Measurements from ENCODE around the gene UBALD1.
A peak's percentile ranks its signal among the peaks of the same experiment; 100 is the strongest.
"Not testable (repeated sequence)": the region's sequence is repeated elsewhere in the genome, so short reads cannot be mapped to it uniquely, and the experiment has no call there.

The UBALD1 gene

DNA sequence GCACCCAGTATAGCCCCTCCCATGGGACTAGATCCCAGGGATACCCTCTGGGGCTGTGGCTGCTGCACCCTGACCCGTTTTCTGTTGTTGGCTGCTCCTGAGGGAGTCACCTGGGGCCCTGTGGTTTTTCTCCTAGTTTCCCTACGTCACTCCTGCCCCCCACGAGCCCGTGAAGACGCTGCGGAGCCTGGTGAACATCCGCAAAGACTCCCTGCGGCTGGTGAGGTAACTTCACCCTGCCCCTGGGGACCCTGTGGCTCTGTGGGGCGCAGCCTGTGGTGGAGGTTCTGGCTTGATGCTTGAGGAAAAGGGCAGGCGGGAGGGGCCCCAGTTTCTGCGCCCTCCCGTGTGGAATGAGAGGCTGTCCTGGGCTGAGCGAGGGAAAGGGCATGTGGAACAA lies 37.1 kb upstream of the UBALD1 start:
- in situ Hi-C loops (cut with MboI; ENCODE audit: low pct_unique_long_range_greater_than_20kb, low sequenced_read_pairs, unreplicated experiment) = no loop called here
- TF ChIP-seq, protein P1, sequence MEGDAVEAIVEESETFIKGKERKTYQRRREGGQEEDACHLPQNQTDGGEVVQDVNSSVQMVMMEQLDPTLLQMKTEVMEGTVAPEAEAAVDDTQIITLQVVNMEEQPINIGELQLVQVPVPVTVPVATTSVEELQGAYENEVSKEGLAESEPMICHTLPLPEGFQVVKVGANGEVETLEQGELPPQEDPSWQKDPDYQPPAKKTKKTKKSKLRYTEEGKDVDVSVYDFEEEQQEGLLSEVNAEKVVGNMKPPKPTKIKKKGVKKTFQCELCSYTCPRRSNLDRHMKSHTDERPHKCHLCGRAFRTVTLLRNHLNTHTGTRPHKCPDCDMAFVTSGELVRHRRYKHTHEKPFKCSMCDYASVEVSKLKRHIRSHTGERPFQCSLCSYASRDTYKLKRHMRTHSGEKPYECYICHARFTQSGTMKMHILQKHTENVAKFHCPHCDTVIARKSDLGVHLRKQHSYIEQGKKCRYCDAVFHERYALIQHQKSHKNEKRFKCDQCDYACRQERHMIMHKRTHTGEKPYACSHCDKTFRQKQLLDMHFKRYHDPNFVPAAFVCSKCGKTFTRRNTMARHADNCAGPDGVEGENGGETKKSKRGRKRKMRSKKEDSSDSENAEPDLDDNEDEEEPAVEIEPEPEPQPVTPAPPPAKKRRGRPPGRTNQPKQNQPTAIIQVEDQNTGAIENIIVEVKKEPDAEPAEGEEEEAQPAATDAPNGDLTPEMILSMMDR (IDR thresholded peaks at IDR 0.05; ENCODE audit: extremely low read depth, insufficient read depth, missing control alignments) = no peak
- no peak for DNase-seq (ENCODE audit: low spot score)

DNA sequence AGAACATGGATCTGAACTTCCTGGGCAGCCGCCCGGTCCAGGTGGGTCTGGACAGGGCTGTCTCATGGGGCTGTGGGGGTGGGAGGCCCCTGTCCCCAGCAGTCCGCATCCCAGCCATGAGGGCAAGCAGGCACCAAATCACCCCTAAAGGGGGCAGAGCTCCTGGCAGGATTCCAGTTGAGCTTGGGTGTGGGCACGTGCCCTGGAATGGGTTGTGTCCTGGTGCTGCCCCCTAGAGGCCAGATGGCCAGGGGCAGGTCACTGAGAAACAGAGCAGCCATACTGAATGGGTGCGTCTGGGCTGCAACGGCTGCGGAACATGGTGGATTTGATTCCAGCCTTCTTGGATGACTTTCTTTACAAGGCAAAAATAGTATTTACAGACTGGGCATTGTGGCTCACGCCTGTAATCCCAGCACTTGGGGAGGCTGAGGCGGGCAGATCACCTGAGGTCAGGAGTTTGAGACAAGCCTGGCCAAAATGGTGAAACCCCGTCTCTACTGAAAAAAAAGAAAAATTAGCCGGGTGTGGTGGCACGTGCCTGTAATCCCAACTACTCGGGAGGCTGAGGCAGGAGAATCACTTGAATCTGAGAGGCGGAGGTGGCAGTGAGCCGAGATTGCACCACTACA lies 35.9 kb upstream of the UBALD1 start:
- peak; percentile 83 for DNase-seq (ENCODE audit: low spot score)
- in situ Hi-C loops (cut with MboI; ENCODE audit: low pct_unique_long_range_greater_than_20kb, low sequenced_read_pairs, unreplicated experiment) = not testable (repeated sequence)
- TF ChIP-seq, protein P1 (IDR thresholded peaks at IDR 0.05; ENCODE audit: extremely low read depth, insufficient read depth, missing control alignments) = peak; percentile 85

DNA sequence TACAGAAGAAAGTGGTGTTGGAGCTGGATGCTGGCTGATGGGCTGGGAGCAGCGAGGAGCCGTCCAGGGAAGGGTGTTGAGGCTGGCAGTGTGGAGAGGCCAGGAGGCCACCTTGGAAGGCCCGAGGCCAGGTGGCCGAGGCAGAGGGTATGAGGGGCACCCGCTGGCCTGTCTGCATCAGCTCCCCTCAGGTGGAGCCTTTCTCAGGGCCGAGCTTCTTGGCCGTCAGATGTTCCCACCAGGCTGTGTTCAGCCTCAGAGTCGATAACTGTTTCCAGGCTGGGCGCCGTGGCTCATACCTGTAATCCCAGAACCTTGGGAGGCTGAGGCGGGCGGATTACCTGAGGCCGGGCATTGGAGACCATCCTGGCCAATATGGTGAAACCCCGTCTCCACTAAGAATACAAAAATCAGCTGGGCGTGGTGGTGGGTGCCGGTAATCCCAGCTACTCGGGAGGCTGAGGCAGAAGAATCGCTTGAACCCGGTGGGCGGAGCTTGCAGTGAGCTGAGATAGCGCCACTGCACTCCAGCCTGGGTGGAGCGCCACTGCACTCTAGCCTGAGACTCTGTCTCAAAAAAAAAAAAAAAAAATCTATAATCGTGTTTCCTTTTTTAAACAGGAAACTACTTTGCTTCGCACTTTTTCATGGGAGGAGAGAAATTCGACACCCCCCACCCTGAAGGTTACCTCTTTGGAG lies 35.2 kb upstream of the UBALD1 start:
- in situ Hi-C loops (cut with MboI; ENCODE audit: low pct_unique_long_range_greater_than_20kb, low sequenced_read_pairs, unreplicated experiment) = no loop called here
- TF ChIP-seq, protein P1 (IDR thresholded peaks at IDR 0.05; ENCODE audit: extremely low read depth, insufficient read depth, missing control alignments) = no peak
- DNase-seq (ENCODE audit: low spot score) = no peak

DNA sequence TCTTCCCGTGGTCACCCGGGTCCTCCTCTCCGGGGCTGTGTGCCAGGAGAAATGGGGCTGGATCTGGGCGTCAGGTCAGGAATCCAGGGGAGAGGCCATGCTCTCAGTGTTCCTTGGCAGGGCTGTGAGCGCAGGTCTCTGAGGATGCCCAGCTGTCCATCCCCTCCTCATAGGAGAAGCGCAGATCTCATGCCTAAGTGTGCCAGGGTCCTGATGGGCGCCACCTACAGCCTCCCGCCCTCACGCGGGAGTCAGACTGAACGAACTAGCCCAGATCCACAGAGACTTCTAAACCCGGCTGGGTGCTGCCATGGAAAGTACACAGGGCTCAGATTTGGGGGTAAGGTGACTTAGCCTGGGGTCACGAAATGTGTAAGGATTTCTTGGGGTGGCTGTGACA lies 34.2 kb upstream of the UBALD1 start:
- DNase-seq (ENCODE audit: low spot score) = no peak
- TF ChIP-seq, protein P1 (IDR thresholded peaks at IDR 0.05; ENCODE audit: extremely low read depth, insufficient read depth, missing control alignments) = no peak
- in situ Hi-C loops (cut with MboI; ENCODE audit: low pct_unique_long_range_greater_than_20kb, low sequenced_read_pairs, unreplicated experiment) = no loop called here

DNA sequence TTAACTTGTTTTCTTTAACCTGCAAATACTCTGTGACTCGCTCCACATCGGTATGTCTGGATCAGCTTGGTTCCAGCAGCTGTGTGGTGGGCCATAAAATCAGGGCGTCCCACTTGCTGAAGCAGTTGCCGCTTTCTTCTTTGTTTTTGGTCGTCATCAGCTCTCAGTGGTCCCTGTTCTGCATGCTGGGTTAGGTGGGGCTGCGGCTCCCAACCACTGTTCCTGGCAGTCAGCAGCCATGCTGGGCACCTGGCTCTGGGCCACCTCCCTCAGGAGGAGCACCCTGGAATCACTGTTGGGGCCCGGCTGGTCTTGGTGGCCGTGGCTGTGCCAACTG lies 32.9 kb upstream of the UBALD1 start:
- TF ChIP-seq, protein P1 (IDR thresholded peaks at IDR 0.05; ENCODE audit: extremely low read depth, insufficient read depth, missing control alignments) = no peak
- in situ Hi-C loops (cut with MboI; ENCODE audit: low pct_unique_long_range_greater_than_20kb, low sequenced_read_pairs, unreplicated experiment) = no loop called here
- no peak for DNase-seq (ENCODE audit: low spot score)

DNA sequence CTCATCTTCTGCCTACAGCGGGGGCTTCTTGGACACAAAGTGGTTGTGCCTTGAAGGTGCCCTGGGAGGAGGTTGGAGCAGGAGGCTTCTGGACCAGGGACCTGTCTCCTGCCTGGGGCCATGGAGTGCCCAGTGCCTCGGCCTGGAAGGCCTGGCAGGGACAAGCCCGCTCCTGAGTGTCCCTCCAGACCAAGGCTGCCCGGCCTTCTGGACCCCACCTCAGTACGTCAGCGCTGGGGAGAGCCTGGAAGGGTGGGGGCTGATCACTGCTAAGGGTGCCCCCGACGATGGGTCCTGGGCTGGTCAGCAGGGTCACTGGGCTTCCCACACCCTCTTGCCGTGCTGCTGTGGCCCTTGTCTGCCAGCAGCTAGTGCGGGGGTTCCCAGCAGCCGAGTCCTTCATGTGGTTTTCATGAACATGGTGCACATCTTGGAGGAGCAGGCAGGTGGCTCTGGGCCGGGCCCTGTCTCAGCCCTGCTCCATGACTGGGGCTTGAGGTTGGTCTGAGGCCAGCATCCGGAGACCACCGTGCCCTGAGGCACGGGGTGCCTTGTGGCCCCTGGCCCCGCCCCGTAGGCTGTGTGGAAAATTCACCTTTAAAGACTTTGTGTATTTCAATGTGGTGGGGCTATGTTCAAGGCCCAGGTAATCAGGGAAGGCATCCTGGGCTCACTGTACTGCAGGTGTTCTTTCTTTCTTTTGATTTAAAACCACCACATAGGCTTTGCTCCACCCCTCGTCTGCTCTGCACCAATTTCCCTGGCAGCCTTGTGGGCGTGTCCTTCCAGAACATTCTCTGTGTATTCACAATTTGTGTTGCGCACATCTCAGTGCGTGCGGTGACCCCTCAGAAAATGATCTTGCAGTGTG lies 32.3 kb upstream of the UBALD1 start:
- no peak for DNase-seq (ENCODE audit: low spot score)
- in situ Hi-C loops (cut with MboI; ENCODE audit: low pct_unique_long_range_greater_than_20kb, low sequenced_read_pairs, unreplicated experiment) = no loop called here
- TF ChIP-seq, protein P1 (IDR thresholded peaks at IDR 0.05; ENCODE audit: extremely low read depth, insufficient read depth, missing control alignments) = no peak

All from GM13977 (cell line).